AG09309 (cell line): ENCODE measurements around the gene KRT9.
"Not testable (repeated sequence)": the region's sequence is repeated elsewhere in the genome, so short reads cannot be mapped to it uniquely, and the experiment has no call there.

ENCODE experiments used
- DNase-seq: peaks from one replicate; pipeline ENCODE4 v3.0.0-alpha.2; 2010; ENCODE audit warnings: low read depth
- H3K4me3 ChIP-seq: 2 replicates; pipeline ENCODE4 v1.5.1; 2011; ENCODE audit warnings: mild to moderate bottlenecking, low read depth, low read length, moderate library complexity; ENCODE audit not compliant: control insufficient read depth
- CTCF ChIP-seq: IDR thresholded peaks from 2 replicates; pipeline ENCODE4 v1.5.1; 2011; ENCODE audit warnings: mild to moderate bottlenecking, low read depth, low read length, inconsistent platforms; ENCODE audit not compliant: insufficient read depth, control insufficient read depth; ENCODE audit errors: missing control alignments

Gene KRT9

GRCh38 chr17:41571561-41572434, at the start of gene KRT9:
KRT9 (minus strand) TSS chr17:41572059; CDS start chr17:41571992, 67 bp downstream.
- no peak for DNase-seq
- no peak for TF ChIP-seq CTCF
- H3K4me3 ChIP-seq, result no peak within 1 kb of the TSS

- not testable (repeated sequence) for H3K4me3 ChIP-seq, DNase-seq
These were observed 49.6 kb upstream of the KRT9 start for GRCh38 chr17:41621435-41621817.

GRCh38 chr17:41620583-41621434, 49.0 kb upstream of the KRT9 start:
- TF ChIP-seq CTCF, result no peak
- H3K4me3 ChIP-seq, result no peak overlapping the region
- no peak for DNase-seq

- H3K4me3 ChIP-seq, DNase-seq: not testable (repeated sequence)
These were observed 48.2 kb upstream of the KRT9 start for GRCh38 chr17:41619927-41620582.

- DNase-seq, result no peak
- no peak overlapping the region for H3K4me3 ChIP-seq
- no peak for TF ChIP-seq CTCF
These were observed 47.4 kb upstream of the KRT9 start for GRCh38 chr17:41619036-41619926.

DNA sequence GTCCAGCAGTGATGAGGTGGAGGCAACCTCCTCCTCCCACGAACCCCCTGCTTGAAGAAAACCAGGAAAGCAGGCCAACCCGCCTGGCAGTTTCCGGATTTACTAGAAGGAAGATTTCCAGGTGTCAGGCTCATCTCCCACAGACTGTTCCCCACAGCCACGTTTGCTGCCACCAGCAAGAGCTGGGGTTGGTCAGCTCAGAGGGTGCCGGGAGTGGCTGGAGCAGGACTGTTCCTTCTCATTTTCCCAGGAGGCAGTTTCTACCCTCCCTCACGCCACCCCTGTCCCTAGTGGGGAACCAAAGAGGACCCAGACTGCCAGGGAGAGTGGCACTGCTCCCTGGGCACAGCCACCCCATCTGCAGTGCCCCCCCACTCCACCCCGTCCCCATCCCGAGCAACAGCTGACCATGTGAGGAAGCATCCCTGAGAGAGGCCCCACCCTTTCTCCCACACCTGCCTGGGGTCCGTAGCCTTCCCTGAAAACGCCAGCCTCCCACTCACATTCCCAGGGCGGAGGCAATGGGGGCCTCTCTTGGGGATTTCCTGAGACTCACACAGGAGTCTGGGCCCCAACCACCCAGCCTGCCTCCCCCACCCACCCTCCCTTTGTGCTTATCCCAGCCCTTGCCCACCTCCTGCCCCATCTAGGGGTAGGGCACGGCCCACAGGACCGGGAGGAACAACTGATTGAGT, 46.6 kb upstream of the KRT9 start:
- TF ChIP-seq CTCF, result no peak
- no peak for DNase-seq
- no peak overlapping the region for H3K4me3 ChIP-seq
